SK-N-MC (cell line): ENCODE results near the gene USP48.

Experiments
- DNase-seq: peaks from one replicate; pipeline ENCODE4 v3.0.0-alpha.2; 2011; ENCODE audit warnings: low read depth, low spot score
- H3K27ac ChIP-seq: fragments of 200-600 bp; sonication (generic); 2 replicates; pipeline ENCODE4 v1.5.1; 2016; ENCODE audit warnings: mixed run types
- H3K36me3 ChIP-seq: fragments of 200-600 bp; sonication (generic); 2 replicates; pipeline ENCODE4 v1.6.1; 2017; ENCODE audit warnings: antibody characterized with exemption, low read length, mixed read lengths; ENCODE audit not compliant: insufficient read depth
- H3K4me3 ChIP-seq: fragments of 200-600 bp; sonication (generic); 2 replicates; pipeline ENCODE4 v1.5.1; 2016
- H3K9ac ChIP-seq: fragments of 200-600 bp; sonication (generic); 2 replicates; pipeline ENCODE4 v1.8.0; 2017; ENCODE audit warnings: mixed run types, mixed read lengths; ENCODE audit not compliant: insufficient read length
- H3K9me3 ChIP-seq: fragments of 200-600 bp; sonication (generic); 2 replicates; pipeline ENCODE4 v1.6.1; 2017; ENCODE audit warnings: low read depth, mild to moderate bottlenecking, antibody characterized with exemption, low read length, moderate library complexity, mixed read lengths
- EZH2 ChIP-seq: fragments of 200-600 bp; sonication (generic); IDR thresholded peaks from one replicate; pipeline ENCODE4 v1.6.1; 2017; ENCODE audit warnings: antibody characterized with exemption
- FOXP2 ChIP-seq: optimal IDR thresholded peaks from 2 replicates; pipeline ENCODE3; 2011; ENCODE audit warnings: mild to moderate bottlenecking, moderate library complexity; ENCODE audit not compliant: insufficient read depth; ENCODE audit errors: extremely low read length, control extremely low read depth
- POLR2AphosphoS5 ChIP-seq: IDR thresholded peaks from 2 replicates; pipeline ENCODE4 v1.6.1; 2012; ENCODE audit warnings: mild to moderate bottlenecking, low read depth, low read length, borderline replicate concordance

Gene USP48, protein sequence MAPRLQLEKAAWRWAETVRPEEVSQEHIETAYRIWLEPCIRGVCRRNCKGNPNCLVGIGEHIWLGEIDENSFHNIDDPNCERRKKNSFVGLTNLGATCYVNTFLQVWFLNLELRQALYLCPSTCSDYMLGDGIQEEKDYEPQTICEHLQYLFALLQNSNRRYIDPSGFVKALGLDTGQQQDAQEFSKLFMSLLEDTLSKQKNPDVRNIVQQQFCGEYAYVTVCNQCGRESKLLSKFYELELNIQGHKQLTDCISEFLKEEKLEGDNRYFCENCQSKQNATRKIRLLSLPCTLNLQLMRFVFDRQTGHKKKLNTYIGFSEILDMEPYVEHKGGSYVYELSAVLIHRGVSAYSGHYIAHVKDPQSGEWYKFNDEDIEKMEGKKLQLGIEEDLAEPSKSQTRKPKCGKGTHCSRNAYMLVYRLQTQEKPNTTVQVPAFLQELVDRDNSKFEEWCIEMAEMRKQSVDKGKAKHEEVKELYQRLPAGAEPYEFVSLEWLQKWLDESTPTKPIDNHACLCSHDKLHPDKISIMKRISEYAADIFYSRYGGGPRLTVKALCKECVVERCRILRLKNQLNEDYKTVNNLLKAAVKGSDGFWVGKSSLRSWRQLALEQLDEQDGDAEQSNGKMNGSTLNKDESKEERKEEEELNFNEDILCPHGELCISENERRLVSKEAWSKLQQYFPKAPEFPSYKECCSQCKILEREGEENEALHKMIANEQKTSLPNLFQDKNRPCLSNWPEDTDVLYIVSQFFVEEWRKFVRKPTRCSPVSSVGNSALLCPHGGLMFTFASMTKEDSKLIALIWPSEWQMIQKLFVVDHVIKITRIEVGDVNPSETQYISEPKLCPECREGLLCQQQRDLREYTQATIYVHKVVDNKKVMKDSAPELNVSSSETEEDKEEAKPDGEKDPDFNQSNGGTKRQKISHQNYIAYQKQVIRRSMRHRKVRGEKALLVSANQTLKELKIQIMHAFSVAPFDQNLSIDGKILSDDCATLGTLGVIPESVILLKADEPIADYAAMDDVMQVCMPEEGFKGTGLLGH

DNA sequence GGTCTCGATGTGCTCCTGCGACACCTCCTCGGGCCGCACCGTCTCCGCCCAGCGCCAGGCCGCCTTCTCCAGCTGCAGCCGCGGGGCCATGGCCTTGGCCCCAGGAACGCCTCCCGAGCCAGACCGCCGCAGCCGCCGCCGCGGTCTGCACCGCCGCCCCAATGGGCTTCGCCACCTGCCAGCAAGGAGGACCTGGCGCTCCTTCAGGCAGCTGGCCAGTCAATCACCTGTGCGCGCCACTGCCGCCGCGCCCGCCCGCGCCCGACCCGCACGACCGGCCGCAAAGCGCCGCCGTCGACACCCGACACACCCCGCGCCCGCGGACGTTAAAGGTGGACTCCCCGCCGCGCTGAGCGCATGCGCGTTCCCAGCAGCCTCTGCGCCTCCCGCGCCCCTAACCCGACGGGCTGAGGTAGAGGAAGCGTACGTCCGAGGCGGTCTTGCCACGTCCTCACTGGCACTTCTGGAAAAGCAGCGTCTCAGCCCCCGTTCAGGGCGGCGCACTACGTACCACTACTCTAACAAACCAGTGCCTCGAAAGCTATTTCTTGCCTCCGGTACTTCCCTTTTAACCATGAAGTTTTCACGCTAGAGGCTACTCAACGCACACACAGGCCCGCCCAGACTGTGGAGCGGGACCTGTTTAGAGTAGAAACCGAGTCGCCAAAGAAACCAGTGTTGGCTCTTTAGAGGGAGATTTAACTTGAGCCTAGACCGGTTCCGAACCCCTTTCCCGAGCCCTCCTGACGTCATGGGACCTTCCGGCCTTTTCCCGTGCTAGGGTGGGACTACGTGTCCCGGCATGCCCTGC, at the start of gene USP48:
Gene USP48, minus strand, starts transcription at position 282 of the 811 bp plus-strand sequence. Its CDS starts 192 bp downstream, at position 90.
- H3K4me3 ChIP-seq = peak within 1 kb of the TSS; percentile 100
- peak; percentile 45 for DNase-seq
- peak; percentile 96 for TF ChIP-seq POLR2AphosphoS5
- TF ChIP-seq FOXP2 = no peak
- TF ChIP-seq EZH2 = no peak
- H3K9me3 ChIP-seq = no peaks in the 10 kb centered on the region
- no peaks in the 10 kb centered on the region for H3K36me3 ChIP-seq
- peak within 1 kb of the TSS; percentile 100 for H3K27ac ChIP-seq
- peak within 1 kb of the TSS; percentile 100 for H3K9ac ChIP-seq

GRCh38 chr1:21831454-21831970, 48.6 kb upstream of the USP48 start:
- Histone ChIP-seq H3K9me3 (no peaks in the 10 kb centered on the region), H3K4me3 (no peak overlapping the region), H3K36me3 (no peaks in the 10 kb centered on the region; the same call in 1 of the 2 replicates), H3K9ac (no peak overlapping the region), H3K27ac (no peak overlapping the region)
- TF ChIP-seq POLR2AphosphoS5 = no peak
- TF ChIP-seq EZH2 = no peak
- TF ChIP-seq FOXP2 = no peak
- DNase-seq = no peak

- TF ChIP-seq EZH2 (no peak), FOXP2 (no peak), POLR2AphosphoS5 (no peak)
- Histone ChIP-seq H3K9ac (no peak overlapping the region), H3K4me3 (no peak overlapping the region), H3K27ac (no peak overlapping the region), H3K36me3 (no peaks in the 10 kb centered on the region; the same call in 1 of the 2 replicates), H3K9me3 (no peaks in the 10 kb centered on the region)
- DNase-seq = no peak
Observed at GRCh38 chr1:21830792-21831453, 48.0 kb upstream of the USP48 start.

DNA sequence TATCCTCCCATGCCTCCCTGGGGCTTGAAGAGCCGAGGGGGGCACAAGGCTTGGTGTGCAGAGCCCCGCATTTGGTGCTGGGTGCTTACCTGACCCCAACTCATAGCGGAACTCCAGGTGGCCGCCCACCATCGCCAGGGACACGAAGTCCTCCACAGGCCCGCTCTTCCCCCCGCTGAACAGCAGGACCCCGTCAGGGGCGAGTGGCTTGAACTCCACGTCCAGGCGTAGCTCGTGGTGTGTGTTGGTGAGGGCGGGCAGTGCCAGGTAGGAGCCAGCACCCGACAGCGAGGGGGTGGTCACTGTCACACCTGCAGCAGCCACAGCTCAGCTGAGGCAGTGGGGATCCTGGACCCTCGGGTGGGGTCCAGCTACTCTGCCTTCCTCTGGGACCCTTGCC, 46.3 kb upstream of the USP48 start:
- no peak for DNase-seq
- H3K27ac ChIP-seq = no peak overlapping the region
- H3K4me3 ChIP-seq = no peak overlapping the region
- H3K9ac ChIP-seq = no peak overlapping the region
- no peaks in the 10 kb centered on the region for H3K9me3 ChIP-seq
- TF ChIP-seq POLR2AphosphoS5 = no peak
- no peak for TF ChIP-seq EZH2
- TF ChIP-seq FOXP2 = no peak
- H3K36me3 ChIP-seq = no peaks in the 10 kb centered on the region; the same call in 1 of the 2 replicates

- Histone ChIP-seq H3K9me3 (no peaks in the 10 kb centered on the region), H3K36me3 (no peaks in the 10 kb centered on the region), H3K4me3 (no peak overlapping the region), H3K27ac (no peak overlapping the region), H3K9ac (no peak overlapping the region)
- TF ChIP-seq EZH2 (no peak), FOXP2 (no peak), POLR2AphosphoS5 (no peak)
- DNase-seq = no peak
Observed at GRCh38 chr1:21828506-21829210, 45.7 kb upstream of the USP48 start.

GRCh38 chr1:21828075-21828474, 45.1 kb upstream of the USP48 start:
- H3K9me3 ChIP-seq = no peaks in the 10 kb centered on the region
- H3K36me3 ChIP-seq = no peaks in the 10 kb centered on the region
- H3K4me3 ChIP-seq = no peak overlapping the region
- no peak overlapping the region for H3K27ac ChIP-seq
- H3K9ac ChIP-seq = no peak overlapping the region
- DNase-seq = no peak
- no peak for TF ChIP-seq EZH2
- no peak for TF ChIP-seq POLR2AphosphoS5
- TF ChIP-seq FOXP2 = no peak
